DND-41 (cell line): ENCODE data around the gene CEP95.

Experiments
- ATAC-seq: fragments of 200-7000 bp; cut with Tn5 transposase; 3 replicates; pipeline ENCODE4 v1.9.1; 2021; ENCODE audit warnings: low read depth; ENCODE audit not compliant: insufficient read depth
- DNase-seq: peaks from one replicate; pipeline ENCODE4 v3.0.0-alpha.2; 2020
- H2AFZ ChIP-seq: 2 replicates; pipeline ENCODE4 v1.6.0; 2012; ENCODE audit warnings: low read depth, low read length
- H3K27ac ChIP-seq: 2 replicates; pipeline ENCODE4 v1.5.1; 2012; ENCODE audit warnings: low read length, inconsistent platforms
- H3K27me3 ChIP-seq: fragments of 200-600 bp; sonication (generic); 2 replicates; pipeline ENCODE4 v1.6.0; 2012; ENCODE audit warnings: low read length, mild to moderate bottlenecking, inconsistent platforms; ENCODE audit not compliant: insufficient read depth, poor library complexity
- H3K36me3 ChIP-seq: 2 replicates; pipeline ENCODE4 v1.5.1; 2012; ENCODE audit warnings: low read length, inconsistent platforms; ENCODE audit not compliant: insufficient read depth
- H3K4me1 ChIP-seq: 2 replicates; pipeline ENCODE4 v1.5.1; 2012; ENCODE audit warnings: mild to moderate bottlenecking, low read length; ENCODE audit not compliant: insufficient read depth
- H3K4me2 ChIP-seq: 2 replicates; pipeline ENCODE4 v1.6.0; 2012; ENCODE audit warnings: mild to moderate bottlenecking, moderate library complexity, low read length, inconsistent platforms; ENCODE audit not compliant: insufficient read depth
- H3K4me3 ChIP-seq, 2 experiments: fragments of 200-600 bp in 1 of 2; shearing (Covaris generic) in 1 of 2; 2 replicates each; pipeline ENCODE4 v1.5.1; 2012 to 2016; ENCODE audit warnings: inconsistent platforms in 2 of 2, low read length in 2 of 2, mild to moderate bottlenecking in 2 of 2, low read depth in 1 of 2, moderate library complexity in 1 of 2
- H3K79me2 ChIP-seq: 2 replicates; pipeline ENCODE4 v1.6.0; 2012; ENCODE audit warnings: low read length, inconsistent platforms; ENCODE audit not compliant: insufficient read depth
- H3K9ac ChIP-seq: 2 replicates; pipeline ENCODE4 v1.6.0; 2012; ENCODE audit warnings: low read depth, mild to moderate bottlenecking, inconsistent platforms, low read length, moderate library complexity
- H3K9me3 ChIP-seq: 2 replicates; pipeline ENCODE4 v1.5.1; 2012; ENCODE audit warnings: low read length, moderate library complexity, mild to moderate bottlenecking, inconsistent platforms; ENCODE audit not compliant: insufficient read depth, severe bottlenecking
- H4K20me1 ChIP-seq: 2 replicates; pipeline ENCODE4 v1.6.0; 2012; ENCODE audit warnings: low read length; ENCODE audit not compliant: insufficient read depth
- EZH2 ChIP-seq: IDR thresholded peaks from 3 replicates; pipeline ENCODE4 v1.6.1; 2012; ENCODE audit warnings: borderline replicate concordance, low read depth, mild to moderate bottlenecking, moderate library complexity, low read length, inconsistent platforms; ENCODE audit not compliant: severe bottlenecking
- TF ChIP-seq, protein P1 (sequence below): IDR thresholded peaks from 2 replicates; pipeline ENCODE4 v1.5.1; 2012; ENCODE audit warnings: borderline replicate concordance, low read length, moderate library complexity, mild to moderate bottlenecking; ENCODE audit not compliant: poor library complexity, severe bottlenecking; ENCODE audit errors: extremely low read depth

Gene CEP95

DNA sequence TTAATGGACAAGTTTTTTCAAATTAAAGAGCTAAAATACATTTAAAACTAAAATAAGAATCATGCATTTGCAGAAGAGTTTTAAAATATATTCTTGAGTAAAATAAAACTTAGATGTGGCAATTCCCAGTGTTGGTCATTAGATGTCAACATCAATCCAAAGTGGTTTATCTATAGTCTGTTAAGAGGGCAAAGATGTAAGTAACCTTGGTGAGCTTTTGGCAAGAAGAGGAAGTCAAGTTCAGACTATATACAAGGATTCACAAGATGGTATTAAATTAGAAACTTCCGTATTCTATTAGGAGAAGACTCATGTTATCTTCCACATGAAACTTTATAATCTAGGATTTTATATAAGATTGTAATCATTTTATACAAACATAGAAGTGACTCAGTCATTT is 73.1 kb downstream of the CEP95 start:
- no peak for DNase-seq
- H3K79me2 ChIP-seq, result no peaks in the 10 kb centered on the region

DNA sequence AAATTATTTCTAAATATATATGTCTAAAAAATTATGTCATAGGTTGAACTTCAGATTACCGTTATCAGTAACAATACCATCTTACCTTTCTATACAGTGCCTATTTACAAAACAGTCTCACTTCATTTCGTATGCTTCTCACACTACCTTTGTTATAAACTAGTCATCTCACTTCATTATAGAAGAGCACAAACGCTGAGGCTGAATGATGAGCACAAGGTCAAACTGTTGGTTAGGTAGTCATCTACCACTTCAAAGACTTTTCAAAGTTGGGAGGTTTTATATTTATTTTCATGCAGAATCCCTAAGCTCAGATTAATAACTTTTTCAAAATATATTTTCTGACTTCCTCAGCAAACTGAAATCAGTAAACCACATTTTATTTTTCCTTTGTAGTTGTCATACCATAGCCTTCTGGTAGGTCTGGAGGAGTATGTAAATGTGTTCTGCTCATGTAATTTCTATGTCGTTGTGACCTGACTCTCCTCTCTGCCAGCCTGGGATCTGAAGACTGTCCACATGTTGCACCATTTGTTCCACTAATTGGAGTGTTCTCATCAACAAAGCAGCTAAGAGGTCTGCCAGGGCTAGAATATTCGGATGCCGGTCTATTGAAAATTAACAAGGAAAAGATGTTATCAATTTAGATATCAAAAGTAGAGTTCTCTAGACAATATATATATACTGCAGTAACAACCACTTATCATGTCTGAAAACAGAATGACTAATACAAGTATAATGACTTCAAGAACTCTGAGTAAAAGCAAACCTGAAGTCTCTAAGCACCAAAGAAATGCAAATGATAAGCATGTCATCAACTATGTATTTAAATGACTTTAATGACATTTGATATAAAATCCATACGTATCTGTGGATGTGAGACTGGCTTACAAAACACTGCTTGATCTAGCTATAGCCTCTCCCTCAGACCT is 73.9 kb downstream of the CEP95 start:
- no peak for DNase-seq
- Histone ChIP-seq H3K9me3 (no peaks in the 10 kb centered on the region), H4K20me1 (no peaks in the 10 kb centered on the region), H3K36me3 (peaks cover 60% of the 10 kb centered on the region), H3K4me2 (no peak overlapping the region), H3K9ac (no peak overlapping the region), H3K79me2 (no peaks in the 10 kb centered on the region), H3K4me1 (no peaks in the 10 kb centered on the region), H3K4me3 (no peak overlapping the region), H3K27ac (no peak overlapping the region), H3K27me3 (no peaks in the 10 kb centered on the region), H2AFZ (no peak overlapping the region)
- TF ChIP-seq, protein P1, sequence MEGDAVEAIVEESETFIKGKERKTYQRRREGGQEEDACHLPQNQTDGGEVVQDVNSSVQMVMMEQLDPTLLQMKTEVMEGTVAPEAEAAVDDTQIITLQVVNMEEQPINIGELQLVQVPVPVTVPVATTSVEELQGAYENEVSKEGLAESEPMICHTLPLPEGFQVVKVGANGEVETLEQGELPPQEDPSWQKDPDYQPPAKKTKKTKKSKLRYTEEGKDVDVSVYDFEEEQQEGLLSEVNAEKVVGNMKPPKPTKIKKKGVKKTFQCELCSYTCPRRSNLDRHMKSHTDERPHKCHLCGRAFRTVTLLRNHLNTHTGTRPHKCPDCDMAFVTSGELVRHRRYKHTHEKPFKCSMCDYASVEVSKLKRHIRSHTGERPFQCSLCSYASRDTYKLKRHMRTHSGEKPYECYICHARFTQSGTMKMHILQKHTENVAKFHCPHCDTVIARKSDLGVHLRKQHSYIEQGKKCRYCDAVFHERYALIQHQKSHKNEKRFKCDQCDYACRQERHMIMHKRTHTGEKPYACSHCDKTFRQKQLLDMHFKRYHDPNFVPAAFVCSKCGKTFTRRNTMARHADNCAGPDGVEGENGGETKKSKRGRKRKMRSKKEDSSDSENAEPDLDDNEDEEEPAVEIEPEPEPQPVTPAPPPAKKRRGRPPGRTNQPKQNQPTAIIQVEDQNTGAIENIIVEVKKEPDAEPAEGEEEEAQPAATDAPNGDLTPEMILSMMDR, result no peak
- no peak for TF ChIP-seq EZH2
- no peak for ATAC-seq

More for the DNA sequence above, 73.1 kb downstream of the CEP95 start:
- no peak overlapping the region for H3K9ac ChIP-seq
- no peak overlapping the region for H3K4me3 ChIP-seq
- no peak overlapping the region for H3K27ac ChIP-seq
- TF ChIP-seq EZH2, result no peak
- TF ChIP-seq, protein P1, result no peak
- no peaks in the 10 kb centered on the region for H3K9me3 ChIP-seq
- no peak for ATAC-seq
- no peak overlapping the region for H2AFZ ChIP-seq
- no peak overlapping the region for H3K4me2 ChIP-seq
- peaks cover 60% of the 10 kb centered on the region for H3K36me3 ChIP-seq
- no peaks in the 10 kb centered on the region for H3K27me3 ChIP-seq
- no peaks in the 10 kb centered on the region for H4K20me1 ChIP-seq
- H3K4me1 ChIP-seq, result no peaks in the 10 kb centered on the region

DNA sequence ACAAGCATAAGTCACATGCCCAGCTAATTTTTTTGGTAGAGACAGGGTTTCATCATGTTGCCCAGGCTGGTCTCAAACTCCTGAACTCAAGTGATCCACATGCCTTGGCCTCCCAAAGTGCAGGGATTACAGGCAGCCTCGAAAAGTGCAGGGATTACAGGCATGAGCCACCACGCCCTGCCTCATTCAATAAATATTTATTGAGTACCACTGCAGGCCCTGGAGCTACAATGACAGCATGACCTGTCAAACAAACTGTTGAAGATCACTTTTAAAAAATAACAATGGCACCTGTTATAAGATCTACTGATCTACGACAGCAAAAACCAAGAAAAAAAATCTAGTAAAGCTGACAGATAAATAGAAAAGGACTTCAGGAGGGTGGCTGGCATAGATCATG is 76.3 kb downstream of the CEP95 start:
- Histone ChIP-seq H3K4me3 (no peak overlapping the region), H3K27ac (no peak overlapping the region), H3K9ac (no peak overlapping the region), H3K4me2 (no peak overlapping the region), H3K79me2 (no peaks in the 10 kb centered on the region), H3K27me3 (no peaks in the 10 kb centered on the region), H4K20me1 (no peaks in the 10 kb centered on the region), H3K9me3 (no peaks in the 10 kb centered on the region), H2AFZ (no peak overlapping the region), H3K36me3 (peaks cover 49% of the 10 kb centered on the region), H3K4me1 (no peaks in the 10 kb centered on the region)
- no peak for ATAC-seq
- no peak for DNase-seq
- TF ChIP-seq, protein P1, result no peak
- no peak for TF ChIP-seq EZH2
